Mammary epithelial cell (primary cell): Measurements from ENCODE around the gene ARFGEF2.
"Not testable (repeated sequence)": the region's sequence is repeated elsewhere in the genome, so short reads cannot be mapped to it uniquely, and the experiment has no call there.

Experiments
- EZH2 ChIP-seq: IDR thresholded peaks from 2 replicates; pipeline ENCODE4 v1.6.1; 2012; ENCODE audit warnings: low read length, inconsistent platforms, borderline replicate concordance
- TF ChIP-seq, protein P1 (sequence below), 2 donors: IDR thresholded peaks in 1 of 2; conservative IDR thresholded peaks in 1 of 2; 2 replicates each; pipeline ENCODE4 v1.5.1; 2011 to 2012; ENCODE audit warnings: inconsistent platforms in 2 of 2, low read length in 2 of 2, mild to moderate bottlenecking in 2 of 2, control low read depth in 1 of 2, low read depth in 1 of 2; ENCODE audit not compliant: insufficient read depth in 1 of 2; ENCODE audit errors: extremely low read depth in 1 of 2

DNA sequence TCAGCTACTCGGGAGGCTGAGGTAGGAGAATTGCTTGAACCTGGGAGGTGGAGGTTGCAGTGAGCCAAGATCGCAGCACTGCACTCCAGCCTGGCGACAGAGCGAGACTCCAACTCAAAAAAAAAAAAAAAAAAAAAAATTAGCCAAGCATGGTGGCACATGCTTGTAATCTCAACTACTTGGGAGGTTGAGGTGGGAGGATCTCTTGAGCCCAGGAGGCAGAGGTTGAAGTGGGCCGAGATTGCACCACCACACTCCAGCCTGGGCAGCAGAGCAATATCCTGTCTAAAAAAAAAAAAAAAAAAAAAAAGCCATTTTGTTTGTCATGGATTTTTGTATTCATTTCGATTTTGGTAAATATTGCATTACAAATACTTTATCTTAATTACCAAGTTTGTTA lies 33.0 kb upstream of the ARFGEF2 start:
- TF ChIP-seq, protein P1, sequence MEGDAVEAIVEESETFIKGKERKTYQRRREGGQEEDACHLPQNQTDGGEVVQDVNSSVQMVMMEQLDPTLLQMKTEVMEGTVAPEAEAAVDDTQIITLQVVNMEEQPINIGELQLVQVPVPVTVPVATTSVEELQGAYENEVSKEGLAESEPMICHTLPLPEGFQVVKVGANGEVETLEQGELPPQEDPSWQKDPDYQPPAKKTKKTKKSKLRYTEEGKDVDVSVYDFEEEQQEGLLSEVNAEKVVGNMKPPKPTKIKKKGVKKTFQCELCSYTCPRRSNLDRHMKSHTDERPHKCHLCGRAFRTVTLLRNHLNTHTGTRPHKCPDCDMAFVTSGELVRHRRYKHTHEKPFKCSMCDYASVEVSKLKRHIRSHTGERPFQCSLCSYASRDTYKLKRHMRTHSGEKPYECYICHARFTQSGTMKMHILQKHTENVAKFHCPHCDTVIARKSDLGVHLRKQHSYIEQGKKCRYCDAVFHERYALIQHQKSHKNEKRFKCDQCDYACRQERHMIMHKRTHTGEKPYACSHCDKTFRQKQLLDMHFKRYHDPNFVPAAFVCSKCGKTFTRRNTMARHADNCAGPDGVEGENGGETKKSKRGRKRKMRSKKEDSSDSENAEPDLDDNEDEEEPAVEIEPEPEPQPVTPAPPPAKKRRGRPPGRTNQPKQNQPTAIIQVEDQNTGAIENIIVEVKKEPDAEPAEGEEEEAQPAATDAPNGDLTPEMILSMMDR (conservative IDR thresholded peaks at IDR 0.05 in 1 of 2, IDR thresholded peaks at IDR 0.05 in 1 of 2; ENCODE audit: extremely low read depth in 1 of 2, insufficient read depth in 1 of 2, low read depth in 1 of 2, low read length in 2 of 2) = not testable (repeated sequence)
- not testable (repeated sequence) for TF ChIP-seq EZH2
